GM12878 (cell line): ENCODE measurements around the gene STPG1. TPM values are rescaled to one million over a fixed set of nuclear protein-coding genes. Genes with fewer than 3 reads are reported as not detected.

Experiments used
- ATAC-seq: fragments of 200-7000 bp; cut with Tn5 transposase; 3 replicates; pipeline ENCODE4 v1.9.1; 2020; ENCODE audit warnings: mild to moderate bottlenecking, moderate library complexity
- BruUV-seq: library from RNA; stranded (reverse); fragments of 400-500 nt; replicated peaks from 2 replicates; lab custom pipeline; 2021; lab: Mats Ljungman, UMichigan
- CTCF ChIA-PET: fragments of 300-600 bp; sonication (Branson Sonifier 250); formaldehyde crosslinking; extraction: SDS; loops from one replicate; lab custom pipeline; 2021; ENCODE audit warnings: inconsistent platforms; lab: Yijun Ruan, JAX
- POLR2A ChIA-PET: fragments of 350-600 bp; formaldehyde crosslinking; extraction: SDS; loops from one replicate; lab custom pipeline; 2021; ENCODE audit warnings: inconsistent platforms; lab: Charles Lee
- RAD21 ChIA-PET: fragments of 300-600 bp; sonication (Branson Sonifier 250); formaldehyde crosslinking; loops from one replicate; lab custom pipeline; 2023; ENCODE audit warnings: antibody characterized with exemption; ENCODE audit not compliant: unreplicated experiment; lab: Charles Lee
- SMC1A ChIA-PET: fragments of 300-600 bp; sonication (Branson Sonifier 250); formaldehyde crosslinking; loops from one replicate; lab custom pipeline; 2023; ENCODE audit not compliant: unreplicated experiment, uncharacterized antibody; lab: Charles Lee
- DNase-seq: peaks from one replicate; pipeline ENCODE4 v3.0.0-alpha.2; 2011; ENCODE audit warnings: low read depth, low spot score
- FAIRE-seq: peaks from 3 replicates; lab custom pipeline; 2011; peaks lifted over from hg19 to GRCh38; lab: Jason Lieb, UNC
- H2AFZ ChIP-seq: 2 replicates; pipeline ENCODE4 v1.6.0; 2011; ENCODE audit warnings: low read depth, low read length, control low read depth; ENCODE audit not compliant: control insufficient read depth
- H3K27ac ChIP-seq: 2 replicates; pipeline ENCODE4 v1.5.1; 2011; ENCODE audit warnings: control low read depth; ENCODE audit not compliant: control insufficient read depth, insufficient read depth
- H3K27me3 ChIP-seq, 2 experiments: replicated peaks in 1 of 2; 2 replicates each; pipeline versions ENCODE4 v1.6.0 to v1.6.1; 2011; ENCODE audit warnings: low read length in 1 of 2; ENCODE audit not compliant: control insufficient read depth in 2 of 2, insufficient read depth in 2 of 2
- H3K36me3 ChIP-seq, 2 experiments: 2 replicates each; pipeline ENCODE4 v1.5.1; 2011; ENCODE audit warnings: low read length in 1 of 2; ENCODE audit not compliant: control insufficient read depth in 2 of 2, insufficient read depth in 2 of 2
- H3K4me1 ChIP-seq: 2 replicates; pipeline ENCODE4 v1.6.1; 2011; ENCODE audit warnings: mild to moderate bottlenecking, low read length, moderate library complexity, mixed read lengths; ENCODE audit not compliant: control insufficient read depth, insufficient read depth
- H3K4me2 ChIP-seq: 2 replicates; pipeline ENCODE4 v1.6.0; 2011; ENCODE audit warnings: control low read depth; ENCODE audit not compliant: control insufficient read depth, insufficient read depth
- H3K4me3 ChIP-seq: fragments of 200-600 bp; sonication (generic); 2 replicates; pipeline ENCODE4 v1.5.1; 2016
- H3K79me2 ChIP-seq: 2 replicates; pipeline ENCODE4 v1.6.0; 2011; ENCODE audit warnings: low read length; ENCODE audit not compliant: control insufficient read depth, insufficient read depth
- H3K9ac ChIP-seq: 2 replicates; pipeline ENCODE4 v1.8.0; 2011; ENCODE audit warnings: low read length, control low read depth, mixed read lengths; ENCODE audit not compliant: control insufficient read depth, insufficient read depth
- H3K9me3 ChIP-seq: replicated peaks from 3 replicates; pipeline ENCODE4 v1.5.1; 2011; ENCODE audit warnings: mild to moderate bottlenecking, low read length; ENCODE audit not compliant: control insufficient read depth, insufficient read depth
- H4K20me1 ChIP-seq: 2 replicates; pipeline ENCODE4 v1.6.0; 2011; ENCODE audit not compliant: control insufficient read depth, insufficient read depth
- ATF3 ChIP-seq: IDR thresholded peaks from 2 replicates; pipeline ENCODE4 v1.6.1; 2011; ENCODE audit warnings: low read depth, mild to moderate bottlenecking, low read length, moderate library complexity, borderline replicate concordance; ENCODE audit errors: extremely low read depth
- CBFB ChIP-seq: IDR thresholded peaks from 2 replicates; pipeline ENCODE4 v1.6.1; 2016; ENCODE audit warnings: antibody characterized with exemption, low read depth
- ELK1 ChIP-seq: IDR thresholded peaks from 2 replicates; pipeline ENCODE4 v1.6.1; 2012; ENCODE audit warnings: low read depth, low read length, improper control_type of control experiment
- ESRRA ChIP-seq: IDR thresholded peaks from 2 replicates; pipeline ENCODE4 v1.6.1; 2012; ENCODE audit warnings: mild to moderate bottlenecking, low read length, improper control_type of control experiment
- ETV6 ChIP-seq, 2 experiments: fragments of 450-650 bp in 1 of 2; IDR thresholded peaks in 1 of 2; conservative IDR thresholded peaks in 1 of 2; 2 replicates each; pipeline ENCODE4 v1.6.1; 2014; ENCODE audit warnings: antibody characterized with exemption in 1 of 2, borderline replicate concordance in 1 of 2, low read depth in 1 of 2, mild to moderate bottlenecking in 1 of 2, moderate library complexity in 1 of 2
- HCFC1 ChIP-seq: fragments of 150-350 bp; IDR thresholded peaks from 2 replicates; pipeline ENCODE4 v1.6.1; 2014; ENCODE audit warnings: low read length
- MAX ChIP-seq: IDR thresholded peaks from 2 replicates; pipeline ENCODE4 v1.6.1; 2012; ENCODE audit warnings: low read depth, low read length, improper control_type of control experiment
- MEF2A ChIP-seq: IDR thresholded peaks from 2 replicates; pipeline ENCODE4 v1.6.1; 2011; ENCODE audit warnings: low read depth, mild to moderate bottlenecking, low read length, moderate library complexity; ENCODE audit not compliant: insufficient read depth
- PAX8 ChIP-seq: fragments of 450-650 bp; IDR thresholded peaks from 2 replicates; pipeline ENCODE4 v1.6.1; 2017; ENCODE audit warnings: mild to moderate bottlenecking, moderate library complexity
- POU2F2 ChIP-seq: IDR thresholded peaks from 3 replicates; pipeline ENCODE4 v1.6.1; 2011; ENCODE audit warnings: low read depth, mild to moderate bottlenecking, low read length, borderline replicate concordance
- SIX5 ChIP-seq: IDR thresholded peaks from 2 replicates; pipeline ENCODE4 v1.6.1; 2011; ENCODE audit warnings: mild to moderate bottlenecking, low read depth, low read length, moderate library complexity; ENCODE audit not compliant: severe bottlenecking
- SMAD1 ChIP-seq: fragments of 450-650 bp; IDR thresholded peaks from 2 replicates; pipeline ENCODE4 v1.6.1; 2018; ENCODE audit warnings: mild to moderate bottlenecking, low read depth; ENCODE audit not compliant: partially characterized antibody
- SMC3 ChIP-seq: IDR thresholded peaks from 2 replicates; pipeline ENCODE4 v1.6.1; 2011; ENCODE audit warnings: low read length, improper control_type of control experiment, borderline replicate concordance
- SREBF1 ChIP-seq: IDR thresholded peaks from 2 replicates; pipeline ENCODE4 v1.6.1; 2012; ENCODE audit warnings: mild to moderate bottlenecking, low read length
- SRF ChIP-seq, 2 experiments: IDR thresholded peaks; 2 replicates each; pipeline ENCODE4 v1.6.1; 2011; ENCODE audit warnings: low read depth in 2 of 2, low read length in 2 of 2, mild to moderate bottlenecking in 1 of 2, moderate library complexity in 1 of 2
- TBL1XR1 ChIP-seq: IDR thresholded peaks from 2 replicates; pipeline ENCODE4 v1.6.1; 2012; ENCODE audit warnings: low read depth, low read length, improper control_type of control experiment
- WGBS: methylation state at CpG from one replicate; pipeline ENCODE4 v1.1.6; 2016; ENCODE audit warnings: low lambda C conversion rate; ENCODE audit not compliant: insufficient replicate concordance, insufficient coverage; ENCODE audit errors: missing lambda C conversion rate; 5-methylcytosine and 5-hydroxymethylcytosine counted together
- in situ Hi-C: fragments of 300-500 bp; cut with MboI; formaldehyde crosslinking; loops from 9 replicates; pipeline ENCODE4 v1.14.3; 2018; ENCODE audit warnings: mixed read lengths
- intact Hi-C: fragments of 100-400 bp; cut with micrococcal nuclease; formaldehyde crosslinking; loops from one replicate; pipeline ENCODE4 v1.14.2; 2022; ENCODE audit not compliant: unreplicated experiment
- polyA plus RNA-seq, 11 experiments: library from polyadenylated mRNA; depleted of rRNA in 4 of 11; unstranded in 6 of 11; stranded (reverse) in 5 of 11; fragments of >200 nt; fragmentation: Nextera tagmentation in 4 of 11; fragmentation: Illumina TruSeq in 1 of 11; extraction: Ambion mirVana in 4 of 11; extraction: Trizol in 1 of 11; gene quantifications; 1 replicate in 1 of 11; 2 replicates in 10 of 11; pipeline versions ENCODE4 v1.2.1 to v1.2.3, GENCODE V29; 2011 to 2016; ENCODE audit warnings: inconsistent platforms in 2 of 11, missing spikeins in 2 of 11, low read depth in 1 of 11
- total RNA-seq, 4 experiments: library from RNA; depleted of rRNA in 3 of 4; stranded (reverse); fragments of >200 nt in 3 of 4; fragmentation: Illumina TruSeq in 1 of 4; extraction: Trizol in 1 of 4; gene quantifications; 2 replicates each; pipeline versions ENCODE4 v1.2.1 to v1.2.3, GENCODE V29; 2013 to 2021

The STPG1 gene
- total and polyA plus RNA-seq, 10 of the 15 experiments (the other 5 are each of a cell fraction or from before 2014, with no cell fraction given), result 0.22 to 2.6 (median 0.73) TPM

- Histone ChIP-seq H3K36me3 (no peaks in the 10 kb centered on the region), H3K4me3 (no peak overlapping the region), H3K4me1 (no peaks in the 10 kb centered on the region), H4K20me1 (no peaks in the 10 kb centered on the region), H3K9me3 (no peaks in the 10 kb centered on the region), H3K27me3 (no peaks in the 10 kb centered on the region), H3K27ac (no peak overlapping the region), H3K9ac (no peak overlapping the region), H3K79me2 (no peaks in the 10 kb centered on the region), H3K4me2 (no peak overlapping the region), H2AFZ (no peak overlapping the region)
- DNase-seq (no peak), FAIRE-seq (no peak), ATAC-seq (no peak)
- in situ Hi-C loops (no loop called here), intact Hi-C loops (no loop called here)
- ChIA-PET POLR2A (interaction anchor here (0.5 kb wide), 1 partner anchor 635 kb away, joined by 4 read pairs; no protein-coding TSS in a partner anchor), SMC1A (interaction anchor here (0.7 to 1.4 kb wide), 4 partner anchors 13 to 199 kb away, joined by 3 to 4 read pairs (median 4); partner anchors contain the start of genes NIPAL3 and STPG1), RAD21 (interaction anchor here (0.5 to 1.0 kb wide), 2 partner anchors 9 to 149 kb away, joined by 3 read pairs; no protein-coding TSS in a partner anchor), CTCF (interaction anchor here (1.1 to 2.4 kb wide), 7 partner anchors 9 to 250 kb away, joined by 3 to 17 read pairs (median 4); partner anchors contain the start of gene NIPAL3)
- BruUV-seq, result no TSS peak
- TF ChIP-seq SMC3 (no peak), HCFC1 (no peak), TBL1XR1 (no peak), SMAD1 (no peak), SREBF1 (no peak), ELK1 (no peak), ETV6 (conservative IDR thresholded peaks at IDR 0.05 in 1 of 2, IDR thresholded peaks at IDR 0.05 in 1 of 2; ENCODE audit: borderline replicate concordance in 1 of 2, low read depth in 1 of 2) (no peak), SRF (IDR thresholded peaks at IDR 0.05; ENCODE audit: low read depth in 2 of 2, low read length in 2 of 2) (no peak), MEF2A (no peak), ESRRA (no peak), SIX5 (no peak), CBFB (no peak), POU2F2 (no peak), MAX (no peak), PAX8 (no peak), ATF3 (no peak)
- WGBS, result 37% methylated on average over 1 of the region's 1 CpG
Observed at GRCh38 chr1:24400065-24400464, 13.5 kb downstream of the STPG1 start.
